DND-41 (cell line): ENCODE measurements around the gene CALY.

Experiments
- ATAC-seq: fragments of 200-7000 bp; cut with Tn5 transposase; 3 replicates; pipeline ENCODE4 v1.9.1; 2021; ENCODE audit warnings: low read depth; ENCODE audit not compliant: insufficient read depth
- DNase-seq: peaks from one replicate; pipeline ENCODE4 v3.0.0-alpha.2; 2020
- H2AFZ ChIP-seq: 2 replicates; pipeline ENCODE4 v1.6.0; 2012; ENCODE audit warnings: low read depth, low read length
- H3K27ac ChIP-seq: 2 replicates; pipeline ENCODE4 v1.5.1; 2012; ENCODE audit warnings: low read length, inconsistent platforms
- H3K27me3 ChIP-seq: fragments of 200-600 bp; sonication (generic); 2 replicates; pipeline ENCODE4 v1.6.0; 2012; ENCODE audit warnings: low read length, mild to moderate bottlenecking, inconsistent platforms; ENCODE audit not compliant: insufficient read depth, poor library complexity
- H3K36me3 ChIP-seq: 2 replicates; pipeline ENCODE4 v1.5.1; 2012; ENCODE audit warnings: low read length, inconsistent platforms; ENCODE audit not compliant: insufficient read depth
- H3K4me1 ChIP-seq: 2 replicates; pipeline ENCODE4 v1.5.1; 2012; ENCODE audit warnings: mild to moderate bottlenecking, low read length; ENCODE audit not compliant: insufficient read depth
- H3K4me2 ChIP-seq: 2 replicates; pipeline ENCODE4 v1.6.0; 2012; ENCODE audit warnings: mild to moderate bottlenecking, moderate library complexity, low read length, inconsistent platforms; ENCODE audit not compliant: insufficient read depth
- H3K4me3 ChIP-seq, 2 experiments: fragments of 200-600 bp in 1 of 2; shearing (Covaris generic) in 1 of 2; 2 replicates each; pipeline ENCODE4 v1.5.1; 2012 to 2016; ENCODE audit warnings: inconsistent platforms in 2 of 2, low read length in 2 of 2, mild to moderate bottlenecking in 2 of 2, low read depth in 1 of 2, moderate library complexity in 1 of 2
- H3K79me2 ChIP-seq: 2 replicates; pipeline ENCODE4 v1.6.0; 2012; ENCODE audit warnings: low read length, inconsistent platforms; ENCODE audit not compliant: insufficient read depth
- H3K9ac ChIP-seq: 2 replicates; pipeline ENCODE4 v1.6.0; 2012; ENCODE audit warnings: low read depth, mild to moderate bottlenecking, inconsistent platforms, low read length, moderate library complexity
- H3K9me3 ChIP-seq: 2 replicates; pipeline ENCODE4 v1.5.1; 2012; ENCODE audit warnings: low read length, moderate library complexity, mild to moderate bottlenecking, inconsistent platforms; ENCODE audit not compliant: insufficient read depth, severe bottlenecking
- H4K20me1 ChIP-seq: 2 replicates; pipeline ENCODE4 v1.6.0; 2012; ENCODE audit warnings: low read length; ENCODE audit not compliant: insufficient read depth
- EZH2 ChIP-seq: IDR thresholded peaks from 3 replicates; pipeline ENCODE4 v1.6.1; 2012; ENCODE audit warnings: borderline replicate concordance, low read depth, mild to moderate bottlenecking, moderate library complexity, low read length, inconsistent platforms; ENCODE audit not compliant: severe bottlenecking
- TF ChIP-seq, protein P1 (sequence below): IDR thresholded peaks from 2 replicates; pipeline ENCODE4 v1.5.1; 2012; ENCODE audit warnings: borderline replicate concordance, low read length, moderate library complexity, mild to moderate bottlenecking; ENCODE audit not compliant: poor library complexity, severe bottlenecking; ENCODE audit errors: extremely low read depth

The CALY gene

DNA sequence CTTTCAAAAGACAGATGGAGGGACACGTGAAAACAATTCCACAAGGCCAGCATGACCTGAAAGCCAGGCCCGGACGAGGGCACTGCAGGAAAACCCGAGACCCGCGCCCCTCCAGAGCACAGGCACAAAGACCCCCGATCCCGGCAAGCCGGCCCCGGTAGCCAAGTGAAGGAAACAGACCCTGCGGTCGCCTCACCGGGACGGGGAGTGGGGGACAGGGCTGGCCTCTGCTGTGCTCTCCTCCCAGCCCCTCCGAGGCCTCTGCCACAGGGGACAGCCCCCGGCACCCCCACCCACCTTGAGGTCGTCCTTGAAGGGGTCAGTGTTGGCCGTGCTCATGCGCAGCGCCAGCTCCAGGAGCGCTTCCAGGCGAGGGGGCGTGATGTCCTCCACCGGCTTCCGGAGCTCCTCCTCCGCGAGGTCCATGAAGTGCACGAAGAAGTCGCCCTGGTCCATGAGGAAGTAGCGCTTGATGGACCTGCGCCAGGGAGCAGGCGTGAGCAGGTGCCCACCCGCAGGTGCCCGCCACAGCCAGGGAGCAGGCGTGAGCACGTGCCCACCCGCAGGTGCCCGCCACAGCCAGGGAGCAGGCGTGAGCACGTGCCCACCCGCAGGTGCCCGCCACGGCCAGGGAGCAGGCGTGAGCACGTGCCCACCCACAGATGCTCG, 48.7 kb downstream of the CALY start:
- no peaks in the 10 kb centered on the region for H3K4me1 ChIP-seq
- DNase-seq, result no peak
- H3K9me3 ChIP-seq, result no peaks in the 10 kb centered on the region
- no peak overlapping the region for H2AFZ ChIP-seq
- ATAC-seq, result no peak
- H3K27ac ChIP-seq, result no peak overlapping the region
- no peak for TF ChIP-seq EZH2
- TF ChIP-seq, protein P1, sequence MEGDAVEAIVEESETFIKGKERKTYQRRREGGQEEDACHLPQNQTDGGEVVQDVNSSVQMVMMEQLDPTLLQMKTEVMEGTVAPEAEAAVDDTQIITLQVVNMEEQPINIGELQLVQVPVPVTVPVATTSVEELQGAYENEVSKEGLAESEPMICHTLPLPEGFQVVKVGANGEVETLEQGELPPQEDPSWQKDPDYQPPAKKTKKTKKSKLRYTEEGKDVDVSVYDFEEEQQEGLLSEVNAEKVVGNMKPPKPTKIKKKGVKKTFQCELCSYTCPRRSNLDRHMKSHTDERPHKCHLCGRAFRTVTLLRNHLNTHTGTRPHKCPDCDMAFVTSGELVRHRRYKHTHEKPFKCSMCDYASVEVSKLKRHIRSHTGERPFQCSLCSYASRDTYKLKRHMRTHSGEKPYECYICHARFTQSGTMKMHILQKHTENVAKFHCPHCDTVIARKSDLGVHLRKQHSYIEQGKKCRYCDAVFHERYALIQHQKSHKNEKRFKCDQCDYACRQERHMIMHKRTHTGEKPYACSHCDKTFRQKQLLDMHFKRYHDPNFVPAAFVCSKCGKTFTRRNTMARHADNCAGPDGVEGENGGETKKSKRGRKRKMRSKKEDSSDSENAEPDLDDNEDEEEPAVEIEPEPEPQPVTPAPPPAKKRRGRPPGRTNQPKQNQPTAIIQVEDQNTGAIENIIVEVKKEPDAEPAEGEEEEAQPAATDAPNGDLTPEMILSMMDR, result no peak
- H3K36me3 ChIP-seq, result peaks cover 81% of the 10 kb centered on the region
- H3K4me2 ChIP-seq, result no peak overlapping the region
- no peak overlapping the region for H3K4me3 ChIP-seq
- no peaks in the 10 kb centered on the region for H3K27me3 ChIP-seq
- no peaks in the 10 kb centered on the region for H3K79me2 ChIP-seq
- no peak overlapping the region for H3K9ac ChIP-seq
- H4K20me1 ChIP-seq, result peaks cover 11% of the 10 kb centered on the region

DNA sequence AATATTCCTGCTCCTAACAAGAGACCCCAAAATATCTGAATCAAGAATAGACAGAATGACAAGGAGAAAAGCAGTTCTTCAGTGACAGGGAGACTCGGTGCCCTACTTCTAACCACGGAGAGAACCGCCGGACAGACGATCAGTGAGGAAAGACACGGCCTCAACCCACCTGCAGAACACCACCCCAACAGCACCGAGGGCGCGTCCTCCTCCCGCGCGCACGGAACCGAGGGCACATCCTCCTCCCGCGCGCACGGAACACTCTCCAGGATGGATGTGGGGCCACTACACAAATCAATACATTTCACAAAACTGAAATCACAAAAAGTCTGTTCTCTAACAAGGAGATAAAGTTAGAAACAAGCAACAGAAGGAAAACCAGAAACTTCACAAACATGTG, 50.3 kb downstream of the CALY start:
- H3K4me1 ChIP-seq, result no peaks in the 10 kb centered on the region
- H3K27ac ChIP-seq, result no peak overlapping the region
- H2AFZ ChIP-seq, result no peak overlapping the region
- no peak for ATAC-seq
- no peaks in the 10 kb centered on the region for H3K27me3 ChIP-seq
- no peak overlapping the region for H3K4me3 ChIP-seq
- no peak overlapping the region for H3K4me2 ChIP-seq
- H3K9me3 ChIP-seq, result no peaks in the 10 kb centered on the region
- peaks cover 89% of the 10 kb centered on the region for H3K36me3 ChIP-seq
- H3K9ac ChIP-seq, result no peak overlapping the region
- peaks cover 12% of the 10 kb centered on the region for H4K20me1 ChIP-seq
- TF ChIP-seq, protein P1, result no peak
- TF ChIP-seq EZH2, result no peak
- H3K79me2 ChIP-seq, result no peaks in the 10 kb centered on the region
- no peak for DNase-seq

DNA sequence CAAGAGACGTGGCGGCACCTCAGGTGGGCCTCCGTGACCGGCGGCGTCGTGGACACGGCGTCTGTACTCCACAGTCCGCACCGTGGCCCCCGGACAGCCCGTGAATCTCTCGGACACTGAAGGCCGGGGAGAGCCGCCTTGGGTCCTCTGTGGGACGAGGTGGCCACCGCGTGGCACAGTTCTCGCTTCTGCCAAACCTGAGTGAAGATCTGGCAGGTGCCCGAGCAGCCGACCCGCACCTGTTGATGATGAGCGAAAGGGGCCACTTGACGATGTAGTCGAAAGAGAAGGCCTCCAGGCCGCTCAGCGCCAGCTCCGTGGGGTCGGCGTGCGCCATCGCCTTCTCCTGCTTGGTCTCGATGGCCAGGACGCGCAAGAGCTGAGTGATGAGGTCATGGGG, 51.5 kb downstream of the CALY start:
- no peak for DNase-seq
- no peaks in the 10 kb centered on the region for H3K79me2 ChIP-seq
- no peak overlapping the region for H3K27ac ChIP-seq
- no peak overlapping the region for H3K9ac ChIP-seq
- H4K20me1 ChIP-seq, result peaks cover 16% of the 10 kb centered on the region
- ATAC-seq, result no peak
- no peaks in the 10 kb centered on the region for H3K27me3 ChIP-seq
- peaks cover 92% of the 10 kb centered on the region for H3K36me3 ChIP-seq
- H3K4me3 ChIP-seq, result no peak overlapping the region
- H3K9me3 ChIP-seq, result no peaks in the 10 kb centered on the region
- H3K4me2 ChIP-seq, result no peak overlapping the region
- H2AFZ ChIP-seq, result no peak overlapping the region
- no peaks in the 10 kb centered on the region for H3K4me1 ChIP-seq
- TF ChIP-seq, protein P1, result no peak
- TF ChIP-seq EZH2, result no peak

DNA sequence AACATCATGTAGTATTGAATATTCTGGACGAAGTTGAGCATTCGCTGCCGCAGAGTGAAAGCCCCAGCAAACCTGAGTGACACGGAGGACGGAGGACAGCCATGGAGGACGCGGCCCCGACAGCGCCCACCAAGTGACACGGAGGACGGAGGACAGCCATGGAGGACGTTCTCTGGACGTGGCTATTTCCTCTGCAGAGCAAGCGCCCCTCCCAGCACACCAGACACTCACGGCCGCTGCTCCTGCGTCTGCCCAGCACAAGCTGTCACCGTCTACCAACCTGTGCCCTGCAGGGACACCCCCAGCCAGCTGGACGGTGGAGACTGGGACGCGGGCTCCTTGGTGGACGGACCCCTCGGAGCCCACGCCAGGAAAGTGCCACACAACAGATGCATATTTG, 52.8 kb downstream of the CALY start:
- ATAC-seq (no peak), DNase-seq (no peak)
- Histone ChIP-seq H3K36me3 (peaks cover 95% of the 10 kb centered on the region), H3K27ac (no peak overlapping the region), H3K4me2 (no peak overlapping the region), H3K79me2 (no peaks in the 10 kb centered on the region), H3K9ac (no peak overlapping the region), H3K9me3 (no peaks in the 10 kb centered on the region), H3K27me3 (no peaks in the 10 kb centered on the region), H3K4me3 (no peak overlapping the region), H3K4me1 (no peaks in the 10 kb centered on the region), H2AFZ (no peak overlapping the region), H4K20me1 (peaks cover 16% of the 10 kb centered on the region)
- TF ChIP-seq, protein P1, result no peak
- TF ChIP-seq EZH2, result no peak
